Stimulated activated CD4-positive, alpha-beta T cell treated with anti-CD3 and anti-CD28 coated beads, Interleukin-15, amount 100 ng/mL, for 48 hours (primary cell): ENCODE data around the gene CRYGN.

Source experiments
- DNase-seq, 2 donors: peaks; one replicate each; pipeline ENCODE4 v3.0.0-alpha.2; 2020; ENCODE audit warnings: low read depth in 2 of 2

The CRYGN gene

DNA sequence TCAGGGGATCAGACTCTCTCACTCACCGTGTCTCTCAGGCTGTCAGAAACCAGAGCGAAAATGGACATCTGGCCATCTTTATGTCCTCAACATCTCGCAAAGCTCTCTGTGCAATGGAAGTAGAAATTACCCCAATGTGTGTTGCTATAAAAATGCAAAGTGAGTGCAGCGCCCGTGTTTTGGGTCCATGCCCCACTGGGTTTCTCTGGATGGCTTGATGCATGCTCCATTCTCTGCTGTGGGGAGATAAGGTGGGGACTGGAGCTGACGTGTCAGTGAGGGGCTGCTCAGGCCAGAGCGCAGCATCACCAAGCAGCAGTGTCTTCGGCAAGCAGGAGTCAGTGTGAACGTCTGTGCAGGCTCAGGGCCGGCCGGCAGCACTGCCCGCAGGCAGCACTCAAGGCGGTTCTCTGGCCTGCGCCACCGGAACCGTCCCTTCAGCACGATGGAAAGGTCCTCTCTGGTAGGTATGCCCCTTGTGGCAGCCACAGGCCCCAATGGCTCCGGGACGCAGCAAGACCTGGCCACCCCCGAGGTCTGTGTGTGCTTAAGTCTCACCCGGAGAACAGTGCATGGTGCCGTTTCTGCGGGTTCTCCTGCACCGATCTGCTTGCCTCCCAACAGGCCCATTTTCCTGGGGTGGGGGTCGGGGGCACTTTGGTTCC, 60.3 kb downstream of the CRYGN start:
- DNase-seq = no peak

DNA sequence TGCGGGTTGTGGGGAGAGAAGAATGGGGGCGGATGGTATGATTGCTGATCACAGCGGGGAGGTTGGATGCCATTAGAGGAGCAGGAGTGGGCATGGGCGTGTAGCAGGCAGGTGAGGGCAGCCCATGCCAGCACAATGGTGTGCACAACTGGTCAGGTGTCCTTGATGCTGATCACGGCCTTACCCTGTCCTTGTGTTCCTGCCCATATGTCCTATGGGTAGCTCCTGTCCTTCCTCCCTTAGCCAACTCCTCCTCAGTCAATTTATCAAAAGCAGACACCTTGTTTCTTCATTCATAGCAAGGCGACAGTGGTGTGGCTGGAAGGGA, 60.8 kb downstream of the CRYGN start:
- DNase-seq = no peak
